ENCODE results near the gene HBZ. TPM values are rescaled to one million over a fixed set of nuclear protein-coding genes. Genes with fewer than 3 reads are reported as not detected.

HBZ gene
- total RNA-seq, 4 donors from 2014 or later: not detected

- peaks cover 23% of the 10 kb centered on the region for H3K27me3 ChIP-seq
- intact Hi-C loops (cut with DNase I): no loop called here
- WGBS, 2 donors: 82 to 85% methylated on average over 11 of the region's 11 CpGs
- no peak for TF ChIP-seq POLR2A (IDR thresholded peaks at IDR 0.05)
- no peak for TF ChIP-seq CTCF (IDR thresholded peaks at IDR 0.05)
- H3K4me1 ChIP-seq: peaks cover 10 to 18% of the 10 kb centered on the region in 2 donors
- H3K27ac ChIP-seq: no peak overlapping the region
- H3K4me3 ChIP-seq (replicated peaks in 1 of 3): no peak overlapping the region
- no peak for DNase-seq
- no peaks in the 10 kb centered on the region for H3K36me3 ChIP-seq
- H3K9me3 ChIP-seq: no peaks in the 10 kb centered on the region
Observed at GRCh38 chr16:178668-179015, 26.2 kb downstream of the HBZ start.

GRCh38 chr16:179211-180092 is 27.0 kb downstream of the HBZ start:
- H3K27ac ChIP-seq: no peak overlapping the region
- H3K27me3 ChIP-seq: peaks cover 23% of the 10 kb centered on the region
- H3K4me3 ChIP-seq (replicated peaks in 1 of 3): no peak overlapping the region
- peaks cover 10 to 18% of the 10 kb centered on the region in 2 donors for H3K4me1 ChIP-seq
- WGBS, 2 donors: 74% methylated on average over 17 of the region's 17 CpGs
- no peaks in the 10 kb centered on the region for H3K9me3 ChIP-seq
- TF ChIP-seq POLR2A (IDR thresholded peaks at IDR 0.05) (no peak), CTCF (IDR thresholded peaks at IDR 0.05) (no peak)
- H3K36me3 ChIP-seq: no peaks in the 10 kb centered on the region
- intact Hi-C loops (cut with DNase I): loop anchor here (5.0 kb wide), 1 partner anchor 72 kb away; no protein-coding TSS in a partner anchor
- no peak for DNase-seq

- DNase-seq: no peak
- TF ChIP-seq POLR2A (IDR thresholded peaks at IDR 0.05): no peak
- peak in 1 of 6 experiments; percentile 21 for TF ChIP-seq CTCF (IDR thresholded peaks at IDR 0.05)
- intact Hi-C loops (cut with DNase I): loop anchor here (5.0 kb wide), 1 partner anchor 73 kb away; no protein-coding TSS in a partner anchor
- 11 to 73% methylated on average over 4 to 36 of the region's 59 CpGs for WGBS, 2 donors
- no peaks in the 10 kb centered on the region for H3K36me3 ChIP-seq
- peaks cover 23% of the 10 kb centered on the region for H3K27me3 ChIP-seq
- no peaks in the 10 kb centered on the region for H3K9me3 ChIP-seq
- no peak within 1 kb of the TSS for H3K4me3 ChIP-seq (replicated peaks in 1 of 3)
- H3K4me1 ChIP-seq: peaks cover 10 to 18% of the 10 kb centered on the region in 2 donors
- H3K27ac ChIP-seq: no peak within 1 kb of the TSS
Observed at GRCh38 chr16:180101-180675, 27.7 kb downstream of the HBZ start, which contains the start of gene HBQ1. HBQ1 (plus strand) TSS chr16:180459; CDS start chr16:180487, 28 bp downstream.

GRCh38 chr16:180681-181564 is 28.5 kb downstream of the HBZ start:
- peak; percentile 66 to 73 for DNase-seq
- TF ChIP-seq POLR2A (IDR thresholded peaks at IDR 0.05) (no peak), CTCF (IDR thresholded peaks at IDR 0.05) (no peak)
- WGBS, 2 donors: 2 to 3% methylated on average over 13 to 55 of the region's 89 CpGs
- no peak overlapping the region for H3K27ac ChIP-seq
- H3K36me3 ChIP-seq: no peaks in the 10 kb centered on the region
- peaks cover 10 to 18% of the 10 kb centered on the region in 2 donors for H3K4me1 ChIP-seq
- peaks cover 23% of the 10 kb centered on the region for H3K27me3 ChIP-seq
- H3K9me3 ChIP-seq: no peaks in the 10 kb centered on the region
- no peak overlapping the region for H3K4me3 ChIP-seq (replicated peaks in 1 of 3)
- intact Hi-C loops (cut with DNase I): loop anchor here (5.0 kb wide), 1 partner anchor 74 kb away; no protein-coding TSS in a partner anchor
